HCT116 (cell line): Measurements from ENCODE around the gene ZNF41. TPM values are rescaled to one million over a fixed set of nuclear protein-coding genes. Genes with fewer than 3 reads are reported as not detected.

Experiments used
- ATAC-seq: fragments of 200-7000 bp; cut with Tn5 transposase; 2 replicates; pipeline ENCODE4 v1.9.1; 2020; ENCODE audit warnings: mild to moderate bottlenecking, moderate library complexity
- BruUV-seq: library from RNA; stranded (reverse); fragments of 400-500 nt; replicated peaks from 2 replicates; lab custom pipeline; 2021; lab: Mats Ljungman, UMichigan
- CTCF ChIA-PET: fragments of 300-600 bp; sonication (Branson Sonifier 250); formaldehyde crosslinking; loops from one replicate; lab custom pipeline; 2021; ENCODE audit warnings: antibody characterized with exemption; lab: Charles Lee
- POLR2A ChIA-PET: fragments of 300-600, 350-600 bp; sonication (Branson Sonifier 250); formaldehyde crosslinking; loops from one replicate; lab custom pipeline; 2021; ENCODE audit warnings: antibody characterized with exemption; lab: Charles Lee
- RAD21 ChIA-PET, 2 experiments: fragments of 300-600 bp; sonication (Branson Sonifier 250); formaldehyde crosslinking; loops; one replicate each; lab custom pipeline; 2023; ENCODE audit warnings: low total read pairs in 2 of 2; ENCODE audit not compliant: uncharacterized antibody in 2 of 2, unreplicated experiment in 2 of 2, low non-redundant PET in 1 of 2; lab: Charles Lee
- DNase-seq: peaks from one replicate; pipeline ENCODE4 v3.0.0-alpha.2; 2010; ENCODE audit warnings: low read depth, low spot score
- H2AFZ ChIP-seq: fragments of 200-600 bp; shearing (Covaris generic), sonication (generic); 2 replicates; pipeline ENCODE4 v1.6.1; 2017; ENCODE audit warnings: low read depth, mixed run types, mixed read lengths, antibody characterized with exemption, low read length; ENCODE audit not compliant: poor library complexity, severe bottlenecking
- H3K27ac ChIP-seq: 2 replicates; pipeline ENCODE4 v1.5.1; 2012; ENCODE audit warnings: low read depth, low read length
- H3K27me3 ChIP-seq: fragments of 200-600 bp; sonication (generic); 2 replicates; pipeline ENCODE4 v1.6.1; 2016; ENCODE audit warnings: mixed run types, low read length, mixed read lengths; ENCODE audit not compliant: insufficient read depth
- H3K36me3 ChIP-seq, 2 experiments: fragments of 200-500 bp in 1 of 2; fragments of 200-600 bp in 1 of 2; sonication (Bioruptor generic) in 1 of 2; sonication (generic) in 1 of 2; 2 replicates each; pipeline versions ENCODE4 v1.5.1 to v1.6.1; 2014 to 2016; ENCODE audit warnings: low read length in 2 of 2, inconsistent platforms in 1 of 2, mixed read lengths in 1 of 2, mixed run types in 1 of 2; ENCODE audit not compliant: insufficient read depth in 2 of 2, control insufficient read depth in 1 of 2
- H3K4me1 ChIP-seq, 2 experiments: fragments of 200-600 bp in 1 of 2; sonication (generic) in 1 of 2; 2 replicates each; pipeline versions ENCODE4 v1.5.1 to v1.6.1; 2012 to 2017; ENCODE audit warnings: low read length in 2 of 2, inconsistent platforms in 1 of 2, mild to moderate bottlenecking in 1 of 2, mixed read lengths in 1 of 2, mixed run types in 1 of 2, moderate library complexity in 1 of 2; ENCODE audit not compliant: insufficient read depth in 2 of 2, control insufficient read depth in 1 of 2
- H3K4me2 ChIP-seq: fragments of 200-600 bp; sonication (generic); 2 replicates; pipeline ENCODE4 v1.6.1; 2017; ENCODE audit warnings: mixed run types, low read length, mixed read lengths
- H3K4me3 ChIP-seq, 2 experiments: fragments of 200-600 bp in 1 of 2; sonication (generic) in 1 of 2; replicated peaks in 1 of 2; 2 replicates each; pipeline ENCODE4 v1.5.1; 2011 to 2016; ENCODE audit warnings: low read length in 2 of 2, control low read depth in 1 of 2, low read depth in 1 of 2, mild to moderate bottlenecking in 1 of 2, mixed read lengths in 1 of 2, mixed run types in 1 of 2
- H3K79me2 ChIP-seq: fragments of 200-600 bp; sonication (generic); 2 replicates; pipeline ENCODE4 v1.6.1; 2017; ENCODE audit warnings: mild to moderate bottlenecking, mixed run types, low read length, moderate library complexity, mixed read lengths; ENCODE audit not compliant: insufficient read depth
- H3K9ac ChIP-seq: fragments of 200-600 bp; sonication (generic); 2 replicates; pipeline ENCODE4 v1.6.1; 2016; ENCODE audit warnings: low read length, mixed read lengths
- H3K9me2 ChIP-seq: fragments of 200-600 bp; sonication (generic), shearing (Covaris generic); 2 replicates; pipeline ENCODE4 v1.6.1; 2017; ENCODE audit warnings: mixed run types, mild to moderate bottlenecking, moderate library complexity; ENCODE audit not compliant: insufficient read depth
- H3K9me3 ChIP-seq, 2 experiments: fragments of 200-500 bp in 1 of 2; fragments of 200-600 bp in 1 of 2; sonication (Bioruptor generic) in 1 of 2; sonication (generic) in 1 of 2; 2 replicates each; pipeline ENCODE4 v1.6.1; 2014 to 2017; ENCODE audit warnings: low read length in 2 of 2, mixed read lengths in 2 of 2, inconsistent platforms in 1 of 2, low read depth in 1 of 2, mild to moderate bottlenecking in 1 of 2, mixed run types in 1 of 2, moderate library complexity in 1 of 2; ENCODE audit not compliant: control insufficient read depth in 1 of 2, insufficient read depth in 1 of 2
- H4K20me1 ChIP-seq: fragments of 200-600 bp; sonication (generic), shearing (Covaris generic); 2 replicates; pipeline ENCODE4 v1.6.1; 2017; ENCODE audit warnings: mixed run types, mild to moderate bottlenecking, moderate library complexity; ENCODE audit not compliant: insufficient read depth
- ATF3 ChIP-seq: IDR thresholded peaks from 2 replicates; pipeline ENCODE4 v1.6.1; 2012
- CBX3 ChIP-seq: IDR thresholded peaks from 2 replicates; pipeline ENCODE4 v1.6.1; 2012; ENCODE audit warnings: low read depth
- CEBPB ChIP-seq: IDR thresholded peaks from 2 replicates; pipeline ENCODE4 v1.6.1; 2012; ENCODE audit warnings: low read depth
- CTCF ChIP-seq, 3 experiments: fragments of 200-600 bp in 1 of 3; sonication (generic) in 1 of 3; IDR thresholded peaks in 2 of 3; conservative IDR thresholded peaks in 1 of 3; 2 replicates each; pipeline ENCODE4 v1.5.1; 2012 to 2017; ENCODE audit warnings: low read depth in 2 of 3, low read length in 2 of 3, antibody characterized with exemption in 1 of 3, borderline replicate concordance in 1 of 3, control low read depth in 1 of 3, mild to moderate bottlenecking in 1 of 3, mixed read lengths in 1 of 3, mixed run types in 1 of 3, moderate library complexity in 1 of 3; ENCODE audit not compliant: insufficient read depth in 1 of 3
- EGR1 ChIP-seq: IDR thresholded peaks from 2 replicates; pipeline ENCODE4 v1.6.1; 2012; ENCODE audit warnings: low read depth
- ELF1 ChIP-seq: IDR thresholded peaks from 2 replicates; pipeline ENCODE4 v1.6.1; 2012; ENCODE audit warnings: low read depth, borderline replicate concordance
- EZH2 ChIP-seq: fragments of 200-600 bp; sonication (generic); IDR thresholded peaks from 2 replicates; pipeline ENCODE4 v1.6.1; 2017; ENCODE audit warnings: antibody characterized with exemption, mixed run types
- JUND ChIP-seq: IDR thresholded peaks from 2 replicates; pipeline ENCODE4 v1.6.1; 2012
- MAX ChIP-seq: IDR thresholded peaks from 2 replicates; pipeline ENCODE4 v1.6.1; 2012
- POLR2A ChIP-seq: IDR thresholded peaks from 2 replicates; pipeline ENCODE4 v1.7.0; 2011; ENCODE audit warnings: borderline replicate concordance; ENCODE audit not compliant: insufficient read depth, insufficient read length; ENCODE audit errors: extremely low read depth
- POLR2AphosphoS5 ChIP-seq: IDR thresholded peaks from 2 replicates; pipeline ENCODE4 v1.6.1; 2011; ENCODE audit warnings: mild to moderate bottlenecking, low read depth, low read length, moderate library complexity
- RAD21 ChIP-seq: IDR thresholded peaks from 2 replicates; pipeline ENCODE4 v1.6.1; 2012; ENCODE audit warnings: low read depth, mild to moderate bottlenecking
- REST ChIP-seq: IDR thresholded peaks from 2 replicates; pipeline ENCODE4 v1.6.1; 2012; ENCODE audit warnings: low read depth
- SIN3A ChIP-seq: IDR thresholded peaks from 2 replicates; pipeline ENCODE4 v1.6.1; 2012; ENCODE audit warnings: low read depth
- SP1 ChIP-seq: IDR thresholded peaks from 2 replicates; pipeline ENCODE4 v1.6.1; 2012; ENCODE audit warnings: low read depth
- SRF ChIP-seq: IDR thresholded peaks from 2 replicates; pipeline ENCODE4 v1.6.1; 2012; ENCODE audit warnings: low read depth
- TCF7L2 ChIP-seq: IDR thresholded peaks from 2 replicates; pipeline ENCODE4 v1.7.0; 2011; ENCODE audit warnings: borderline replicate concordance, inconsistent platforms; ENCODE audit not compliant: insufficient read depth, insufficient read length; ENCODE audit errors: extremely low read depth
- YY1 ChIP-seq: IDR thresholded peaks from 2 replicates; pipeline ENCODE4 v1.6.1; 2011; ENCODE audit warnings: low read length, low read depth, moderate library complexity, mild to moderate bottlenecking; ENCODE audit not compliant: insufficient replicate concordance; ENCODE audit errors: extremely low read depth
- ZBTB33 ChIP-seq: IDR thresholded peaks from 2 replicates; pipeline ENCODE4 v1.6.1; 2011; ENCODE audit warnings: mild to moderate bottlenecking, low read length, moderate library complexity; ENCODE audit not compliant: insufficient replicate concordance; ENCODE audit errors: extremely low read depth
- ZFX ChIP-seq: fragments of 450-650 bp; IDR thresholded peaks from 2 replicates; pipeline ENCODE4 v1.6.1; 2017
- intact Hi-C: fragments of 100-400 bp; cut with micrococcal nuclease; formaldehyde crosslinking; loops from 2 replicates; pipeline ENCODE4 v1.10.0; 2022
- total RNA-seq: library from RNA; stranded (reverse); gene quantifications from one replicate; pipeline ENCODE4 v1.2.1, GENCODE V29; 2021; ENCODE audit not compliant: unreplicated experiment

ZNF41 gene
- total RNA-seq, 1 experiment from 2014 or later: 7.4 TPM

- H3K9ac ChIP-seq: no peak overlapping the region
- ATAC-seq (no peak), DNase-seq (no peak)
- H4K20me1 ChIP-seq: no peaks in the 10 kb centered on the region
- H3K4me2 ChIP-seq: no peak overlapping the region
- intact Hi-C loops: no loop called here
- H3K36me3 ChIP-seq: no peaks in the 10 kb centered on the region
- no peaks in the 10 kb centered on the region for H3K9me2 ChIP-seq
- TF ChIP-seq ATF3 (no peak), TCF7L2 (no peak), CTCF (IDR thresholded peaks at IDR 0.05 in 2 of 3, conservative IDR thresholded peaks at IDR 0.05 in 1 of 3; ENCODE audit: borderline replicate concordance in 1 of 3, insufficient read depth in 1 of 3, low read depth in 2 of 3, low read length in 2 of 3) (no peak), CEBPB (no peak), EGR1 (no peak), SIN3A (no peak), REST (no peak), CBX3 (no peak), YY1 (no peak), SRF (no peak), SP1 (no peak), POLR2AphosphoS5 (no peak), ELF1 (no peak), RAD21 (no peak), EZH2 (no peak), JUND (no peak), POLR2A (no peak), ZFX (no peak), MAX (no peak), ZBTB33 (no peak)
- TF ChIP-seq, all 23 proteins: peak for 0
- Histone ChIP-seq H2AFZ (no peak overlapping the region), H3K4me1 (peaks cover 0 to 5% of the 10 kb centered on the region in 2 experiments; a peak in 1 of 4 replicates), H3K4me3 (no peak overlapping the region), H3K79me2 (peaks cover 9% of the 10 kb centered on the region; the same call in 1 of the 2 replicates), H3K27ac (no peak overlapping the region), H3K9me3 (no peaks in the 10 kb centered on the region), H3K27me3 (no peaks in the 10 kb centered on the region)
- ChIA-PET CTCF (no interaction called here), RAD21 (no interaction called here), POLR2A (no interaction called here)
- BruUV-seq: no TSS peak
Observed at GRCh38 chrX:47467106-47467505, 15.9 kb downstream of the ZNF41 start.
